ENCODE data around the gene CDH6.

DNA sequence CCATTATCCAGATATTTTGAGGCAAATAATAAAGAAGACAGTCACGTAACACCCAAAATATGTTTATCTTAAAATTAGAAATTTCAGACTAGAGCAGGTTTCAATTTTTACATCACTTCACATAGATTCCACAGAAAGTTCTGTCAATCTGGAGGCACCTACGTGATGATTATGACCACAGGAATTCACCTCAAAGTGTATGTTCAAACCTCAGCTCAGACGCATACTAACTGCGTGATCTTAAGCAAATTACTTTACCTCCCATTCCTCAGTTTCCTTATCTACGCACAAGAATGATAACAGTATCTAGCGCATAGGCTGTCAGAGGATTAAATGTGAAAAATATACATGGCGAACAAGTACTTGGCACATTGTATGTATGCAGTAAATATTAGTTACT, 5.9 kb upstream of the CDH6 start:
- TF ChIP-seq, protein P1, sequence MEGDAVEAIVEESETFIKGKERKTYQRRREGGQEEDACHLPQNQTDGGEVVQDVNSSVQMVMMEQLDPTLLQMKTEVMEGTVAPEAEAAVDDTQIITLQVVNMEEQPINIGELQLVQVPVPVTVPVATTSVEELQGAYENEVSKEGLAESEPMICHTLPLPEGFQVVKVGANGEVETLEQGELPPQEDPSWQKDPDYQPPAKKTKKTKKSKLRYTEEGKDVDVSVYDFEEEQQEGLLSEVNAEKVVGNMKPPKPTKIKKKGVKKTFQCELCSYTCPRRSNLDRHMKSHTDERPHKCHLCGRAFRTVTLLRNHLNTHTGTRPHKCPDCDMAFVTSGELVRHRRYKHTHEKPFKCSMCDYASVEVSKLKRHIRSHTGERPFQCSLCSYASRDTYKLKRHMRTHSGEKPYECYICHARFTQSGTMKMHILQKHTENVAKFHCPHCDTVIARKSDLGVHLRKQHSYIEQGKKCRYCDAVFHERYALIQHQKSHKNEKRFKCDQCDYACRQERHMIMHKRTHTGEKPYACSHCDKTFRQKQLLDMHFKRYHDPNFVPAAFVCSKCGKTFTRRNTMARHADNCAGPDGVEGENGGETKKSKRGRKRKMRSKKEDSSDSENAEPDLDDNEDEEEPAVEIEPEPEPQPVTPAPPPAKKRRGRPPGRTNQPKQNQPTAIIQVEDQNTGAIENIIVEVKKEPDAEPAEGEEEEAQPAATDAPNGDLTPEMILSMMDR (IDR thresholded peaks at IDR 0.05; ENCODE audit: insufficient read depth, low read depth, low read length), result no peak
- TF ChIP-seq EZH2 (IDR thresholded peaks at IDR 0.05; ENCODE audit: insufficient read depth, low read length), result no peak
